Measurements from ENCODE around the gene CBX6.

The CBX6 gene

GRCh38 chr22:38831166-38831945 lies 40.7 kb downstream of the CBX6 start:
- Histone ChIP-seq H3K4me1 (no peaks in the 10 kb centered on the region), H2AFZ (no peak overlapping the region), H3K27ac (no peak overlapping the region), H3K27me3 (ENCODE audit: control insufficient read depth, insufficient read depth, low read length) (no peaks in the 10 kb centered on the region), H3K9me3 (ENCODE audit: control insufficient read depth, low read length) (no peaks in the 10 kb centered on the region), H3K4me3 (ENCODE audit: low read depth, low read length) (no peak overlapping the region), H3K4me2 (ENCODE audit: low read length) (no peak overlapping the region), H3K79me2 (no peaks in the 10 kb centered on the region), H3K9ac (no peak overlapping the region), H3K36me3 (ENCODE audit: control insufficient read depth, insufficient read depth, low read length) (no peaks in the 10 kb centered on the region)
- TF ChIP-seq, protein P1, sequence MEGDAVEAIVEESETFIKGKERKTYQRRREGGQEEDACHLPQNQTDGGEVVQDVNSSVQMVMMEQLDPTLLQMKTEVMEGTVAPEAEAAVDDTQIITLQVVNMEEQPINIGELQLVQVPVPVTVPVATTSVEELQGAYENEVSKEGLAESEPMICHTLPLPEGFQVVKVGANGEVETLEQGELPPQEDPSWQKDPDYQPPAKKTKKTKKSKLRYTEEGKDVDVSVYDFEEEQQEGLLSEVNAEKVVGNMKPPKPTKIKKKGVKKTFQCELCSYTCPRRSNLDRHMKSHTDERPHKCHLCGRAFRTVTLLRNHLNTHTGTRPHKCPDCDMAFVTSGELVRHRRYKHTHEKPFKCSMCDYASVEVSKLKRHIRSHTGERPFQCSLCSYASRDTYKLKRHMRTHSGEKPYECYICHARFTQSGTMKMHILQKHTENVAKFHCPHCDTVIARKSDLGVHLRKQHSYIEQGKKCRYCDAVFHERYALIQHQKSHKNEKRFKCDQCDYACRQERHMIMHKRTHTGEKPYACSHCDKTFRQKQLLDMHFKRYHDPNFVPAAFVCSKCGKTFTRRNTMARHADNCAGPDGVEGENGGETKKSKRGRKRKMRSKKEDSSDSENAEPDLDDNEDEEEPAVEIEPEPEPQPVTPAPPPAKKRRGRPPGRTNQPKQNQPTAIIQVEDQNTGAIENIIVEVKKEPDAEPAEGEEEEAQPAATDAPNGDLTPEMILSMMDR (IDR thresholded peaks at IDR 0.05): no peak

- Histone ChIP-seq H3K36me3 (ENCODE audit: control insufficient read depth, insufficient read depth, low read length) (no peaks in the 10 kb centered on the region), H3K27ac (no peak overlapping the region), H3K9ac (no peak overlapping the region), H3K79me2 (no peaks in the 10 kb centered on the region), H3K4me1 (no peaks in the 10 kb centered on the region), H2AFZ (no peak overlapping the region), H3K4me2 (ENCODE audit: low read length) (no peak overlapping the region), H3K4me3 (ENCODE audit: low read depth, low read length) (no peak overlapping the region), H3K9me3 (ENCODE audit: control insufficient read depth, low read length) (no peaks in the 10 kb centered on the region), H3K27me3 (ENCODE audit: control insufficient read depth, insufficient read depth, low read length) (no peaks in the 10 kb centered on the region)
- TF ChIP-seq, protein P1 (IDR thresholded peaks at IDR 0.05): no peak
Observed at GRCh38 chr22:38830845-38831108, 41.2 kb downstream of the CBX6 start.

- TF ChIP-seq, protein P1 (IDR thresholded peaks at IDR 0.05): no peak
- Histone ChIP-seq H3K4me1 (no peaks in the 10 kb centered on the region), H2AFZ (no peak overlapping the region), H3K4me3 (ENCODE audit: low read depth, low read length) (no peak overlapping the region), H3K4me2 (ENCODE audit: low read length) (no peak overlapping the region), H3K79me2 (no peaks in the 10 kb centered on the region), H3K27me3 (ENCODE audit: control insufficient read depth, insufficient read depth, low read length) (no peaks in the 10 kb centered on the region), H3K9ac (no peak overlapping the region), H3K9me3 (ENCODE audit: control insufficient read depth, low read length) (no peaks in the 10 kb centered on the region), H3K36me3 (ENCODE audit: control insufficient read depth, insufficient read depth, low read length) (no peaks in the 10 kb centered on the region), H3K27ac (no peak overlapping the region)
Observed at GRCh38 chr22:38830026-38830844, 41.8 kb downstream of the CBX6 start.

DNA sequence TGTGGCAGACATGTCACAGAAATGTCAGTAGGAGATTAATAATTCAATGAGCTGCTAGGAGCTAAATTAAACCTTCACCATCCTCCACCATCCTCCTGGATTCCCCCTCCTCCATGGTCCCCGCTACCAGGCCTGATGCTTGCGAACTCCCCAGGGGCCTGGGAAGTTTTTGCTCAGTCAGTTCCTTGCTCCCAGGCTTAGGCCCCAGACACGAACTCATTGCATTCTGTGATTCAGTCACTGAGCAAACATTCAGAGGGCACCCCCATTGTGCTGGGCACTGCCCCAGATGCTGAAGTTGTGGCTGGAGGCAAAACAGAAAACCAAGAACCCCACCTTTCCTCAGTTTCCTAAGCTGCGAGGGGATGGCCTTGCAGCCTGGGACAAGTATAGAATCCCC lies 42.5 kb downstream of the CBX6 start:
- Histone ChIP-seq H2AFZ (no peak overlapping the region), H3K27me3 (ENCODE audit: control insufficient read depth, insufficient read depth, low read length) (no peaks in the 10 kb centered on the region), H3K4me2 (ENCODE audit: low read length) (no peak overlapping the region), H3K9ac (no peak overlapping the region), H3K79me2 (no peaks in the 10 kb centered on the region), H3K27ac (no peak overlapping the region), H3K36me3 (ENCODE audit: control insufficient read depth, insufficient read depth, low read length) (no peaks in the 10 kb centered on the region), H3K9me3 (ENCODE audit: control insufficient read depth, low read length) (no peaks in the 10 kb centered on the region), H3K4me1 (no peaks in the 10 kb centered on the region), H3K4me3 (ENCODE audit: low read depth, low read length) (no peak overlapping the region)
- TF ChIP-seq, protein P1 (IDR thresholded peaks at IDR 0.05): no peak

All from parathyroid adenoma (tissue), 2 donors.